ENCODE results near the gene PAFAH2.

GRCh38 chr1:25944986-25945385 lies 52.9 kb downstream of the PAFAH2 start:
- TF ChIP-seq POLR2AphosphoS5 (IDR thresholded peaks at IDR 0.05): peak in 1 of 3 donors; percentile 38
- no peak for TF ChIP-seq CTCF (IDR thresholded peaks at IDR 0.05)
- no peak for TF ChIP-seq POLR2A (IDR thresholded peaks at IDR 0.05)
- TF ChIP-seq EP300 (IDR thresholded peaks at IDR 0.05): no peak

Measured in stomach (tissue), 4 donors.